ENCODE measurements around the gene CYB561.

DNA sequence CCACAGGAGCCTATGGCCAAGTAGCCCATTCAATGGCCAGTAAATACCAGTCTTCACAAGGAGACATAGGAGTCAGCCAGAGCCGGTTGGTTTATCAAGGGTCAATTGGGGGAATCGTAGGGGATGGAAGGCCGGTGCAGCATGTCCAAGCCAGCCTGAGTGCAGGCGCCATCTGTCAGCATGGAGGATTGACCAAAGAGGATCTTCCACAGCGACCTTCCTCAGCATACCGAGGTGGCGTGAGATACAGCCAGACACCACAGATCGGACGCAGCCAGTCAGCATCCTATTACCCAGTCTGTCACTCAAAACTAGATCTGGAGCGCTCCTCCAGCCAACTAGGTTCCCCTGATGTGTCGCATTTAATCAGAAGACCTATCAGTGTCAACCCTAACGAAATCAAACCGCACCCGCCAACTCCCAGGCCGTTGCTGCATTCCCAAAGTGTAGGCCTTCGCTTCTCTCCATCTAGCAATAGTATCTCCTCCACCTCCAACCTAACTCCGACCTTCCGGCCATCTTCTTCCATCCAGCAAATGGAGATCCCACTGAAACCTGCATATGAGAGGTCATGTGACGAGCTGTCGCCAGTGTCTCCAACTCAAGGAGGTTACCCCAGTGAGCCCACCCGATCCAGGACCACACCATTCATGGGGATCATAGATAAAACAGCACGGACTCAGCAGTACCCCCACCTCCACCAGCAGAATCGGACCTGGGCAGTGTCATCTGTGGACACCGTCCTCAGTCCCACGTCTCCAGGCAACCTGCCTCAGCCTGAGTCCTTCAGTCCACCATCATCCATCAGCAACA, 25.0 kb downstream of the CYB561 start:
- no peak for TF ChIP-seq POLR2AphosphoS5 (IDR thresholded peaks at IDR 0.05; ENCODE audit: low read depth, low read length)
- TF ChIP-seq, protein P1, sequence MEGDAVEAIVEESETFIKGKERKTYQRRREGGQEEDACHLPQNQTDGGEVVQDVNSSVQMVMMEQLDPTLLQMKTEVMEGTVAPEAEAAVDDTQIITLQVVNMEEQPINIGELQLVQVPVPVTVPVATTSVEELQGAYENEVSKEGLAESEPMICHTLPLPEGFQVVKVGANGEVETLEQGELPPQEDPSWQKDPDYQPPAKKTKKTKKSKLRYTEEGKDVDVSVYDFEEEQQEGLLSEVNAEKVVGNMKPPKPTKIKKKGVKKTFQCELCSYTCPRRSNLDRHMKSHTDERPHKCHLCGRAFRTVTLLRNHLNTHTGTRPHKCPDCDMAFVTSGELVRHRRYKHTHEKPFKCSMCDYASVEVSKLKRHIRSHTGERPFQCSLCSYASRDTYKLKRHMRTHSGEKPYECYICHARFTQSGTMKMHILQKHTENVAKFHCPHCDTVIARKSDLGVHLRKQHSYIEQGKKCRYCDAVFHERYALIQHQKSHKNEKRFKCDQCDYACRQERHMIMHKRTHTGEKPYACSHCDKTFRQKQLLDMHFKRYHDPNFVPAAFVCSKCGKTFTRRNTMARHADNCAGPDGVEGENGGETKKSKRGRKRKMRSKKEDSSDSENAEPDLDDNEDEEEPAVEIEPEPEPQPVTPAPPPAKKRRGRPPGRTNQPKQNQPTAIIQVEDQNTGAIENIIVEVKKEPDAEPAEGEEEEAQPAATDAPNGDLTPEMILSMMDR (IDR thresholded peaks at IDR 0.05), result no peak
- no peak for TF ChIP-seq SIN3A (IDR thresholded peaks at IDR 0.05; ENCODE audit: borderline replicate concordance, insufficient read depth, low read depth, low read length)

Data from Panc1 (cell line).